Astrocyte (in vitro differentiated cells and primary cell): Measurements from ENCODE around the gene TMEM115. TPM values are rescaled to one million over a fixed set of nuclear protein-coding genes. Genes with fewer than 3 reads are reported as not detected.
A peak's percentile ranks its signal among the peaks of the same experiment; 100 is the strongest.

Experiments used
- DNase-seq: peaks from one replicate; pipeline ENCODE4 v3.0.0-alpha.2; 2010; ENCODE audit warnings: low read depth
- FAIRE-seq: peaks from 2 replicates; lab custom pipeline; 2011; peaks lifted over from hg19 to GRCh38; lab: Jason Lieb, UNC
- H2AFZ ChIP-seq: 2 replicates; pipeline ENCODE4 v1.6.0; 2012; ENCODE audit warnings: low read depth, low read length, inconsistent platforms
- H3K27ac ChIP-seq: 2 replicates; pipeline ENCODE4 v1.5.1; 2011; ENCODE audit warnings: low read depth, low read length, inconsistent platforms
- H3K27me3 ChIP-seq: 2 replicates; pipeline ENCODE4 v1.6.0; 2011; ENCODE audit warnings: low read length, inconsistent platforms; ENCODE audit not compliant: insufficient read depth
- H3K36me3 ChIP-seq: 2 replicates; pipeline ENCODE4 v1.5.1; 2011; ENCODE audit warnings: low read length, inconsistent platforms; ENCODE audit not compliant: insufficient read depth
- H3K4me1 ChIP-seq: 2 replicates; pipeline ENCODE4 v1.5.1; 2011; ENCODE audit warnings: low read length, inconsistent platforms; ENCODE audit not compliant: insufficient read depth
- H3K4me2 ChIP-seq: 2 replicates; pipeline ENCODE4 v1.6.0; 2012; ENCODE audit warnings: low read length, inconsistent platforms
- H3K4me3 ChIP-seq: 2 replicates; pipeline ENCODE4 v1.5.1; 2011; ENCODE audit warnings: low read depth, mild to moderate bottlenecking, low read length, inconsistent platforms; ENCODE audit not compliant: insufficient read depth
- H3K79me2 ChIP-seq: 2 replicates; pipeline ENCODE4 v1.6.0; 2012; ENCODE audit warnings: mild to moderate bottlenecking, low read length, inconsistent platforms; ENCODE audit not compliant: insufficient read depth
- H3K9ac ChIP-seq: 2 replicates; pipeline ENCODE4 v1.6.0; 2012; ENCODE audit warnings: mild to moderate bottlenecking, low read length, inconsistent platforms
- H3K9me3 ChIP-seq: 2 replicates; pipeline ENCODE4 v1.5.1; 2012; ENCODE audit warnings: low read depth, mild to moderate bottlenecking, low read length, inconsistent platforms; ENCODE audit not compliant: insufficient read depth
- H4K20me1 ChIP-seq: 2 replicates; pipeline ENCODE4 v1.6.0; 2012; ENCODE audit warnings: low read length, inconsistent platforms; ENCODE audit not compliant: insufficient read depth
- H3K27ac Mint-ChIP-seq: one replicate; pipeline ENCODE4 v1.8.0; 2021; ENCODE audit warnings: mild to moderate bottlenecking, mixed read lengths; ENCODE audit not compliant: unreplicated experiment
- H3K27me3 Mint-ChIP-seq: one replicate; pipeline ENCODE4 v1.8.0; 2021; ENCODE audit warnings: low read depth, mixed read lengths; ENCODE audit not compliant: unreplicated experiment
- H3K36me3 Mint-ChIP-seq: one replicate; pipeline ENCODE4 v1.8.0; 2021; ENCODE audit warnings: low read depth, mixed read lengths; ENCODE audit not compliant: unreplicated experiment
- H3K4me1 Mint-ChIP-seq: one replicate; pipeline ENCODE4 v1.8.0; 2021; ENCODE audit warnings: low read depth, mixed read lengths; ENCODE audit not compliant: unreplicated experiment
- H3K4me3 Mint-ChIP-seq: one replicate; pipeline ENCODE4 v1.8.0; 2021; ENCODE audit warnings: mild to moderate bottlenecking, moderate library complexity, mixed read lengths; ENCODE audit not compliant: unreplicated experiment
- H3K9me3 Mint-ChIP-seq: one replicate; pipeline ENCODE4 v1.8.0; 2021; ENCODE audit warnings: mild to moderate bottlenecking, mixed read lengths; ENCODE audit not compliant: unreplicated experiment
- EZH2 ChIP-seq: IDR thresholded peaks from 2 replicates; pipeline ENCODE4 v1.6.1; 2012; ENCODE audit warnings: mild to moderate bottlenecking, low read length, inconsistent platforms; ENCODE audit not compliant: insufficient read depth
- total RNA-seq: library from RNA; stranded (reverse); gene quantifications from 2 replicates; pipeline ENCODE4 v1.2.1, GENCODE V29; 2021
- TF ChIP-seq, protein P1 (sequence below): IDR thresholded peaks from 2 replicates; pipeline ENCODE4 v1.5.1; 2011; ENCODE audit warnings: low read depth, mild to moderate bottlenecking, inconsistent platforms, low read length, moderate library complexity; ENCODE audit not compliant: insufficient read depth

TMEM115 gene
- total RNA-seq, 1 donor from 2014 or later: 48.7 TPM

DNA sequence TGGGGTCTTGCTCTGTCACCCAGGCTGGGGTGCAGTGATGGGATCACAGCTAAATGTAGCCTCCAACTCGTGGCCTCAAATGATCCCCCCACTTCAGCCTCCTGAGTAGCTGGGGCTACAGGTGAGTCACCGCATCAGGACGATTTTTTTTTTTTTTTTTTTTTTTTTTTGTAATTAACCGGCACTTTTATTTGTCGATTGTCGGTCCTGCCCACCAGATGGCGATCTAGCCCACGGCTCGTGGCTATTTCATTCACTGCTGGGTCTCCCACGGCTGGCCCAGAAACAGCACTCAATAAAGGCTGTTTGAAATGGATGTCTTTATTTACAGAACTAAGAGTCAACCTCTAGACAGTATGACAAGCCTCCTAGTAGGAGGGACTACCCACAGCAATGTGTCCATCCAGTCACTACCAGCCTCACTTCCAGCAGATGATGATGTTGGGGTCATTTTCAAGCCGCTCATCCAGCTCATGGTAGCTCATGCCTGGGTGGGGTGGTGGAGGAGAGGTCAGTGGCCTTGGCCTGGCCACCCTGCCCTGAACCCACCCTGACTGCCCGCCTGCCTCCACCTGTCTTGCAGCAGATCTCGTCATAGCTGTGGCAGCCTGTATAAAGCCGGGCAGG, 12.0 kb downstream of the TMEM115 start:
- Histone ChIP-seq H3K4me2 (no peak overlapping the region), H3K9ac (no peak overlapping the region), H4K20me1 (peaks cover 13% of the 10 kb centered on the region), H3K27me3 (no peaks in the 10 kb centered on the region), H3K4me3 (no peak overlapping the region), H2AFZ (no peak overlapping the region), H3K36me3 (peaks cover 3% of the 10 kb centered on the region), H3K4me1 (peaks cover 32% of the 10 kb centered on the region), H3K79me2 (peaks cover 34% of the 10 kb centered on the region), H3K27ac (no peak overlapping the region), H3K9me3 (no peaks in the 10 kb centered on the region)
- Mint-ChIP-seq H3K9me3 (peaks cover 2% of the 10 kb centered on the region), H3K27me3 (peaks cover 20% of the 10 kb centered on the region), H3K27ac (no peak overlapping the region), H3K4me3 (no peak overlapping the region), H3K36me3 (peaks cover 4% of the 10 kb centered on the region), H3K4me1 (peaks cover 10% of the 10 kb centered on the region)
- peak; percentile 31 for DNase-seq
- FAIRE-seq: peak; percentile 83
- TF ChIP-seq, protein P1, sequence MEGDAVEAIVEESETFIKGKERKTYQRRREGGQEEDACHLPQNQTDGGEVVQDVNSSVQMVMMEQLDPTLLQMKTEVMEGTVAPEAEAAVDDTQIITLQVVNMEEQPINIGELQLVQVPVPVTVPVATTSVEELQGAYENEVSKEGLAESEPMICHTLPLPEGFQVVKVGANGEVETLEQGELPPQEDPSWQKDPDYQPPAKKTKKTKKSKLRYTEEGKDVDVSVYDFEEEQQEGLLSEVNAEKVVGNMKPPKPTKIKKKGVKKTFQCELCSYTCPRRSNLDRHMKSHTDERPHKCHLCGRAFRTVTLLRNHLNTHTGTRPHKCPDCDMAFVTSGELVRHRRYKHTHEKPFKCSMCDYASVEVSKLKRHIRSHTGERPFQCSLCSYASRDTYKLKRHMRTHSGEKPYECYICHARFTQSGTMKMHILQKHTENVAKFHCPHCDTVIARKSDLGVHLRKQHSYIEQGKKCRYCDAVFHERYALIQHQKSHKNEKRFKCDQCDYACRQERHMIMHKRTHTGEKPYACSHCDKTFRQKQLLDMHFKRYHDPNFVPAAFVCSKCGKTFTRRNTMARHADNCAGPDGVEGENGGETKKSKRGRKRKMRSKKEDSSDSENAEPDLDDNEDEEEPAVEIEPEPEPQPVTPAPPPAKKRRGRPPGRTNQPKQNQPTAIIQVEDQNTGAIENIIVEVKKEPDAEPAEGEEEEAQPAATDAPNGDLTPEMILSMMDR: peak; percentile 75
- TF ChIP-seq EZH2: no peak

DNA sequence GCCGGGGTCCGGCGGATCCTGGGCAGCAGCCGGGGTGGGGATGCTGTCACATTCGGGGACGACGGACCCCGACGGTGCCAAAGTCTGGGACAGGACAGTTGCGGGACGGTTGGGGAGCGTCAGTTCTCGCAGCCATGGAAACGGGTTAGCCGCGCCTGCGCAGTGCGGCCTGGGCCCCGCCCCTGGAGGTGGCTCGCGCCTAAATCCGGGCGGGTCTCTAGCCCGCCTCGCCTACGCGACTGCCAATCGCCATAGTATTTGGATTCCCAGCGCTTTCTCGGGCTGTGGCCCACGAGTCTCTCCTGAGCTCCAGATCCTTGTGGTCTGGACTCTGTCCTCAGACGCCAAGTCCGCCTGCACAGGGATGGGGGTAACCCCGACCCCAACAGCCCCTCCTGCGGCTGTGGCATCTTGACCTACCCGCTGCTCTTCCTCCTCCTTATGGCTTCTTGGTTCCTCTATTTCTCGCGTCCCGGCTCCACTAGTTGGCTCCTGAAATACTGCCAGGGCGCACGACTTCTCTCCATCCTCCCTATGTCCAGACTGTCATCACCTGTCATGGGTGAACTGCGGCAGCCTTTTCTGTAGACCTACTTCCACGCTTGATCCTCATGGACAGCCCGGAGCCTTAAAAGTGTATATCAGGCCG, 13.6 kb downstream of the TMEM115 start, which contains the start of gene ZMYND10:
TSS of gene ZMYND10 (minus strand) at position 147 of the 649 bp plus-strand sequence. CDS start 153 bp downstream, outside the sequence.
- Histone ChIP-seq H3K79me2 (peaks cover 22% of the 10 kb centered on the region), H3K27me3 (no peaks in the 10 kb centered on the region), H4K20me1 (peaks cover 4% of the 10 kb centered on the region), H3K4me2 (peak within 1 kb of the TSS; percentile 98), H2AFZ (peak within 1 kb of the TSS; percentile 92), H3K4me1 (peaks cover 22% of the 10 kb centered on the region), H3K36me3 (peaks cover 3% of the 10 kb centered on the region), H3K9me3 (no peaks in the 10 kb centered on the region), H3K9ac (peak within 1 kb of the TSS; percentile 57), H3K4me3 (peak within 1 kb of the TSS; percentile 64), H3K27ac (no peak within 1 kb of the TSS)
- FAIRE-seq (no peak), DNase-seq (no peak)
- Mint-ChIP-seq H3K36me3 (peaks cover 4% of the 10 kb centered on the region), H3K4me1 (peaks cover 7% of the 10 kb centered on the region), H3K27me3 (peaks cover 29% of the 10 kb centered on the region), H3K27ac (no peak within 1 kb of the TSS), H3K9me3 (peaks cover 4% of the 10 kb centered on the region), H3K4me3 (peak within 1 kb of the TSS; percentile 62)
- TF ChIP-seq, protein P1: no peak
- TF ChIP-seq EZH2: no peak
